HG02610 (cell line): Measurements from ENCODE around the gene TMEM213.
"Not testable (repeated sequence)": the region's sequence is repeated elsewhere in the genome, so short reads cannot be mapped to it uniquely, and the experiment has no call there.

Experiments used
- ATAC-seq: cut with Tn5 transposase; IDR thresholded peaks from one replicate; pipeline ENCODE4 v1.9.1; 2021; ENCODE audit warnings: mild to moderate bottlenecking, moderate library complexity; ENCODE audit not compliant: unreplicated experiment

Gene TMEM213

DNA sequence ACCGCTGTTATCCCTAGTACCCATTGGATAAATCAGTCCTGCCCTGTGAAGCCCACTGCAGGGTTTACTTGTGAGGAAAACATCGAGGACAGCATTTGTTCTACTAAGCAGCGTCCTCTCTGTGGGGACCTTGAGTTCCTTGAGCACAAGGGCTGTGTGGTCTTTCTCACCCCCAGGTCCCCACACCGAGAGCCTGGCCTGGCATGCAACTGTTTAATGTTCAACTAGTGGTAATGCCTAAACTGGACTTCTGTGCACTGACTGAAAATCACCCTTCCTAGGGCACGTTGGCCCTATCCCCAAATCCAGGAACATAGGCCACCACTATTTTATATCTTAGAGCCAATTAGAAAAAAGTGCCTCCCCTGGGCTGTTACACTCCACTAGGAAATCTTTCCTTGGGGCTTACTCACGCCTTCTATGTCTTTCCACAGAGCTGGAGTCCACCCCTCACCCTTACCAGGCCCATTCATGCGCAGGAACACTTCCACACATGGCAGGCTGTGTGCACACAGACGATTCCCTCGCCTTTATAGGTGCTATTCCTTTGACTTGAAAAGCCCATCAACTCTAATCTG lies 1.7 kb upstream of the TMEM213 start:
- ATAC-seq, result no peak

- ATAC-seq, result not testable (repeated sequence)
These were observed 748 bp upstream of the TMEM213 start for GRCh38 chr7:138797046-138797445.

GRCh38 chr7:138798836-138799235 lies 1.0 kb downstream of the TMEM213 start:
- ATAC-seq, result no peak

- no peak for ATAC-seq
These were observed 1.7 kb downstream of the TMEM213 start for GRCh38 chr7:138799336-138800000.

- no peak for ATAC-seq
These were observed 3.5 kb downstream of the TMEM213 start for GRCh38 chr7:138801256-138801655.

- no peak for ATAC-seq
These were observed 4.9 kb downstream of the TMEM213 start for GRCh38 chr7:138802706-138803105.

DNA sequence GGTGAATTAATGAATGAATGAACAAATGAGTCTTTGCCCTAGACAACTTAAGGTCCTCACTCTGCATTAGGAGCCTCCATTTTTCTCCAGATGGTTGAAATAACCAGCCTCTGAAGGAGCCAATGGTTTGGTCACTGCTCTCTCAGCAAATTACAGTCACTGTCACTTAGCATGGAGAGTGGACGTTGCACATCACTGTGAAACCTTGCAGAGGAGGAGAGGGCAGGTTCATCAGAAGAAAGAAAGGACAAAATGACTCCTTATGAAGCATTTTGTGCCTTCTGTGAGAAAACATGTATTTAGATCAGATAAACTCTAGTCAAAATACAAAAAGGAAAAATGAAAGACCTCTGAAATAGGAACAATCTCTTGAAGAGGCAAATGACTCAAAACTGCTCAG lies 6.8 kb downstream of the TMEM213 start:
- no peak for ATAC-seq

- ATAC-seq, result no peak
These were observed 11.6 kb downstream of the TMEM213 start for GRCh38 chr7:138809346-138809745.

GRCh38 chr7:138811327-138811726 lies 13.5 kb downstream of the TMEM213 start:
- ATAC-seq, result not testable (repeated sequence)

GRCh38 chr7:138813945-138814344 lies 16.2 kb downstream of the TMEM213 start:
- ATAC-seq, result no peak

DNA sequence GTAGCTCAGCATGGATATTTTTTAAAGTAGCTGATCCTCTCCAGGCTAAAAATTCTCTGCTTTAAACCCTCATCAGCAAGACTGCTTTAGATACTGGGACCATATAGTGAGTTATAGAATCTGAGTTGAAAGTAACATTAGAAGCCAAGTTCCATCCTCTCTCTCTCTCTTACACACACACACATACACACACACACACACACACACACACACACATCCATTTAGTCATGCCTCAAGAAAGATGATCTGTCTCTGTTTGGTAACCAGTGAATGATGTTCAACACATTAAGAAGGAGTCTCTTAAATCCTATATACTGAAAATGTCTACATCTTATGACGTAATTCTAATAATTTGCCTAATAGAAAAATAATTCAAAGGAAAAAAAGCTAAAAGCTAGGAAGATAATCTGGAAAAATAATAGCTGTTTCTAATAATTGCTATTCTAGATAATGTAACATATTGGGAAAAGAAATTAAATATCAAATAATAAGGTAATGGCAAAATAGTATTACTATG lies 17.1 kb downstream of the TMEM213 start:
- ATAC-seq, result no peak

DNA sequence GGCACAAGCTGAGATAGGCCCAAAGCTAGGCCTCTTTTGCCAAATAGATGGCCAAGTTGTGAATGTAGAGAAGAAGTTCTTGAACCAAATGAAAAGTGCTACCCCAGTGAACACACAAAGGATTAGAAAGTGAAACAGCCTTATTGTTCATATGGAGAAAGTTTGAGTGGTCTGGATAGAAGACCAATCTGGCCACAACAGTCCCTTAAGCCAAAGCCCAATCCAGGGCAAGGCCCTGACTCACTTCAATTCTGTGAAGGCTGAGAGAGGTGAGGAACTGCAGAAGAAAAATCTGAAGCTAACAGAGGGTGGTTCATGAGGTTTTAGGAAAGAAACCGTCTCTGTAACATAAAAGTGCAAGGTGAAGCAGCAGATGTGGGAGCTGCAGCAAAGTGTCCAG lies 18.9 kb downstream of the TMEM213 start:
- ATAC-seq, result peak; percentile 55

DNA sequence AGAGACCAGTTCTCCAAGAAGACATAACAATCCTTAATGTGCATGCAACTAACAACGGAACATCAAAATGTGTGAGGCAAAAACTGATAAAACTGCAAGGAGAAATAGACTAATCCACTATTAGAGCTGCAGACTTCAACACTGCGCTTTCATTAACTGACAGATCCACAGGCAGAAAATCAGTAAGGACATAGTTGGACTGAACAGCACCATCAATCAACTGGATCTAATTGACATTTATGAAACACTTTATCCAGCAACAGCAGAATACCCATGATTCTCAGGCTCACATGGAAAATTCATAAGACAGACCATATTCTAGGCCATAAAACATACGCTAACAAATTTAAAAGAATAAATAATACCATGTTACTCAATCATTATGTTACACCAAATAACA lies 21.8 kb downstream of the TMEM213 start:
- ATAC-seq, result no peak

DNA sequence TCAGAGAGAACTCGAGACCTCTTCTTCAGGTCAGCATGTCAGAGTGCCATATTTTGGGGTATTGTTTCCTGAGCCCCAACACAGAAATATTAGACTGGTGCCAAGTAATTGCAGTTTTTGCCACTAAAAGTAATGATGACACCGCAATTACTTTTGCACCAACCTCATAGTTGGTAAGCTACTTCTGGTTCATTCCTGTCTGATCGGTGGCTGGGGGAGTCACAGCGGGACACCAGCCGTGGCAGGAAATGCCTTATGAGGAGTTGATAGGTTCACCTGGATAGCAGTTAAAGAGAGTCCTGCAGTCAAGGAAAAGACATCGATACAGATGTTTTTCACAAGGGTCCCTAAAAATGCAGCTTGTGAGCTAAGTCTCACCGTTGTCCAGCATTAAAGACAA lies 24.1 kb downstream of the TMEM213 start:
- ATAC-seq, result no peak

DNA sequence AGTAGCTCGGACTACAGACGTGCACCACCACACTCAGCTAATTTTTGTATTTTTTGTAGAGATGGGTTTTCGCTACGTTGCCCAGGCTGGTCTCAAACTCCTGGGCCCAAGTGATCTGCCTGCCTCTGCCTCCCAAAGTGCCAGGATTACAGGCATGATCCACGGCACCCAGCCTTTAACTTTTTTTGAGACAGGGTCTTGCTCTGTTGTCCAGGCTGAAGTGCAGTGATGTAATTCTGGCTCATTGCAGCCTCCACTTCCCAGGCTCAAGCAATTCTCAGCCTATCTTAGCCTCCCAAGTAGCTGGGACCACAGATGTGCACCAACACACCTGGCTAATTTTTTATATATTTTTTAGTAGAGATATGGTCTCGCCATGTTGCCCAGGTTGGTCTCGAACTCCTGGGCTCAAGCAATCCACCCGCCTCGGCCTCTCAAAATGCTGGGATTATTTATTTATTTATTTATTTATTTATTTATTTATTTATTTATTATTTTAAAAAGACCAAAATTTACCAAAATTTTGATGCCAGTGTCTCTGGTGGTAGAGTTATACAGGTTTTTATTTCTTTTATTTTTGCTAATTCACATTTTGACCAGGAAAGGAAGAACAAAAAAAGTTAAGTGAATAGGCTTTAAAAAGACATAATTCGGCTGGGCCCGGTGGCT lies 25.2 kb downstream of the TMEM213 start:
- ATAC-seq, result no peak

- ATAC-seq, result no peak
These were observed 27.4 kb downstream of the TMEM213 start for GRCh38 chr7:138825049-138825721.

- ATAC-seq, result no peak
These were observed 30.5 kb downstream of the TMEM213 start for GRCh38 chr7:138828302-138828701.

DNA sequence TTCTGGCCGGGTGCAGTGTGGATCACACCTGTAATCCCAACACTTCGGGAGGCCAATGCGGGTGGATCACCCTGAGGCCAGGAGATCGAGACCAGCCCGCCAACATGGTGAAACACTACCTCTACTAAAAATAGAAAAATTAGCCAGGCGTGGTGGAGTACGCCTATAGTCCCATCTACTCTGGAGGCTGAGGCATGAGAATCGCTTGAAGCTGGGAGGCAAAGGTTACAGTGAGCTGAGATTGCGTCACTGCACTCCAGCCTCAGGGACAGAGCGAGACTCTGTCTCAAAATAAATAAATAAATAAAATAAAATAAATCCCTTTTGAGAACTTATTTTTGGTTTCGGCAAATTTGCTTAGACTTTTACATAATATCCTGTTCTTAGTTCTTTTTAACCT lies 31.5 kb downstream of the TMEM213 start:
- ATAC-seq, result no peak

- ATAC-seq, result no peak
These were observed 35.2 kb downstream of the TMEM213 start for GRCh38 chr7:138832966-138833365.

- ATAC-seq, result no peak
These were observed 35.8 kb downstream of the TMEM213 start for GRCh38 chr7:138833596-138833995.

GRCh38 chr7:138834583-138834982 lies 36.8 kb downstream of the TMEM213 start:
- ATAC-seq, result no peak

DNA sequence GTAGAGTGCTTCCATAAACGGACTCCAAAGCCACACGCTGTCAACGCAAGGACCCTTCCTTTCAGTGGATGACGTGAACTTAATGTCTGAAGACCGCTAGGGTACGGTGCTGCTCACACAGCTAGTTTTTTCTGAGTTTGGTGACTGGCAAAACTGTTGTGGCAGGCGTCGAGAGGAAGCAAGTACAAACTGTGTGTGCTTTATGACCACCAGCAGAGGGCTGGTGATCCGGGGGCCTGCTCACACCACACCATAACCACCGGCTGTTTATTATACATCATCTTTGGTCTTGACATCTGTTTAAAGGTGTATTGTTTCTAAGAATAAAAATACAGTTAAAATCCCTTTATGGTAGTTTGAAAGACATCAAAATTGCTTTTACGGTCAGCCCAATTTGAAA lies 37.3 kb downstream of the TMEM213 start:
- no peak for ATAC-seq
